IMR-90 (cell line): ENCODE data around the gene ARHGEF39. TPM values are rescaled to one million over a fixed set of nuclear protein-coding genes. Genes with fewer than 3 reads are reported as not detected.

Source experiments
- ATAC-seq: fragments of 200-7000 bp; cut with Tn5 transposase; 2 replicates; pipeline ENCODE4 v1.9.1; 2020; ENCODE audit warnings: low read depth, mild to moderate bottlenecking, moderate library complexity
- BruUV-seq: library from RNA; stranded (reverse); fragments of 400-500 nt; replicated peaks from 2 replicates; lab custom pipeline; 2021; lab: Mats Ljungman, UMichigan
- CTCF ChIA-PET: fragments of 300-600 bp; formaldehyde crosslinking; extraction: SDS; loops from one replicate; lab custom pipeline; 2021; ENCODE audit warnings: antibody characterized with exemption; lab: Yijun Ruan, JAX
- POLR2A ChIA-PET: fragments of 300-600 bp; sonication (Branson Sonifier 250); formaldehyde crosslinking; loops from one replicate; lab custom pipeline; 2022; ENCODE audit warnings: antibody characterized with exemption; ENCODE audit not compliant: unreplicated experiment; lab: Charles Lee
- DNase-seq: peaks from one replicate; pipeline ENCODE4 v3.0.0; 2013
- H2AFZ ChIP-seq: replicated peaks from 2 replicates; pipeline ENCODE3; 2013; ENCODE audit warnings: low read length, mild to moderate bottlenecking; ENCODE audit not compliant: poor library complexity
- H2AK5ac ChIP-seq: 2 replicates; pipeline ENCODE4 v1.6.1; 2013; ENCODE audit warnings: low read depth, low read length, inconsistent platforms
- H2AK9ac ChIP-seq: replicated peaks from 2 replicates; pipeline ENCODE3; 2013; ENCODE audit warnings: mild to moderate bottlenecking, low read depth, low read length, moderate library complexity; ENCODE audit not compliant: poor library complexity
- H2BK120ac ChIP-seq: 2 replicates; pipeline ENCODE4 v1.6.1; 2013; ENCODE audit warnings: low read depth, low read length, inconsistent platforms
- H2BK15ac ChIP-seq: 3 replicates; pipeline ENCODE4 v1.6.1; 2013; ENCODE audit warnings: low read depth, low read length, inconsistent platforms
- H2BK20ac ChIP-seq: 2 replicates; pipeline ENCODE4 v1.6.1; 2013; ENCODE audit warnings: low read depth, mild to moderate bottlenecking, inconsistent platforms, low read length, moderate library complexity
- H2BK5ac ChIP-seq: 2 replicates; pipeline ENCODE4 v1.6.1; 2013; ENCODE audit warnings: mild to moderate bottlenecking, low read depth, low read length, inconsistent platforms; ENCODE audit not compliant: poor library complexity, severe bottlenecking
- H3K14ac ChIP-seq: replicated peaks from 2 replicates; pipeline ENCODE4 v1.6.1; 2013; ENCODE audit warnings: low read depth, low read length, inconsistent platforms
- H3K18ac ChIP-seq: 2 replicates; pipeline ENCODE4 v1.6.1; 2013; ENCODE audit warnings: low read depth, low read length, control low read depth
- H3K23ac ChIP-seq: 2 replicates; pipeline ENCODE4 v1.6.1; 2013; ENCODE audit warnings: low read depth, low read length, inconsistent platforms
- H3K27ac ChIP-seq: 2 replicates; pipeline ENCODE4 v1.5.1; 2013; ENCODE audit warnings: mild to moderate bottlenecking, control low read depth, low read length; ENCODE audit not compliant: insufficient read depth
- H3K27me3 ChIP-seq: 2 replicates; pipeline ENCODE4 v1.6.1; 2013; ENCODE audit warnings: low read length; ENCODE audit not compliant: control insufficient read depth, insufficient read depth
- H3K36me3 ChIP-seq: 2 replicates; pipeline ENCODE4 v1.6.1; 2013; ENCODE audit warnings: low read length, mixed read lengths; ENCODE audit not compliant: control insufficient read depth, insufficient read depth
- H3K4ac ChIP-seq: 2 replicates; pipeline ENCODE4 v1.6.1; 2013; ENCODE audit warnings: low read depth, low read length, inconsistent platforms
- H3K4me1 ChIP-seq: 2 replicates; pipeline ENCODE4 v1.6.1; 2013; ENCODE audit warnings: low read length, mixed read lengths; ENCODE audit not compliant: control insufficient read depth, insufficient read depth
- H3K4me2 ChIP-seq: 2 replicates; pipeline ENCODE4 v1.6.1; 2013; ENCODE audit warnings: low read depth, mild to moderate bottlenecking, control low read depth, low read length, moderate library complexity
- H3K4me3 ChIP-seq: 2 replicates; pipeline ENCODE4 v1.5.1; 2013; ENCODE audit warnings: low read depth, mild to moderate bottlenecking, control low read depth, low read length, moderate library complexity; ENCODE audit not compliant: insufficient read depth
- H3K56ac ChIP-seq: 2 replicates; pipeline ENCODE4 v1.6.1; 2013; ENCODE audit warnings: low read length, inconsistent platforms; ENCODE audit not compliant: insufficient read depth; ENCODE audit errors: extremely low read depth
- H3K79me1 ChIP-seq, 2 experiments: 2 replicates each; pipeline ENCODE4 v1.6.1; 2013; ENCODE audit warnings: low read length in 2 of 2, inconsistent platforms in 1 of 2, low read depth in 1 of 2
- H3K9ac ChIP-seq: 2 replicates; pipeline ENCODE4 v1.6.1; 2013; ENCODE audit warnings: low read depth, low read length, control low read depth
- H3K9me1 ChIP-seq: 2 replicates; pipeline ENCODE4 v1.6.1; 2013; ENCODE audit warnings: low read length, inconsistent platforms; ENCODE audit not compliant: insufficient read depth
- H3K9me3 ChIP-seq: 2 replicates; pipeline ENCODE4 v1.6.1; 2013; ENCODE audit warnings: low read length; ENCODE audit not compliant: control insufficient read depth, insufficient read depth
- H4K20me1 ChIP-seq: 2 replicates; pipeline ENCODE4 v1.6.1; 2013; ENCODE audit warnings: low read length, inconsistent platforms; ENCODE audit not compliant: insufficient read depth
- H4K5ac ChIP-seq: 2 replicates; pipeline ENCODE4 v1.6.1; 2013; ENCODE audit warnings: mild to moderate bottlenecking, low read depth, low read length, control low read depth
- H4K8ac ChIP-seq, 2 experiments: 2 replicates each; pipeline ENCODE4 v1.6.1; 2013; ENCODE audit warnings: low read depth in 2 of 2, low read length in 2 of 2, control low read depth in 1 of 2, inconsistent platforms in 1 of 2
- H4K91ac ChIP-seq: 2 replicates; pipeline ENCODE4 v1.6.1; 2013; ENCODE audit warnings: low read depth, low read length, inconsistent platforms; ENCODE audit not compliant: insufficient read depth
- MAFK ChIP-seq: IDR thresholded peaks from 2 replicates; pipeline ENCODE4 v1.6.1; 2012; ENCODE audit warnings: low read depth, low read length, improper control_type of control experiment
- MAZ ChIP-seq: IDR thresholded peaks from 2 replicates; pipeline ENCODE4 v1.6.1; 2012; ENCODE audit warnings: low read depth, mild to moderate bottlenecking, low read length, improper control_type of control experiment, moderate library complexity, borderline replicate concordance
- MXI1 ChIP-seq: IDR thresholded peaks from 2 replicates; pipeline ENCODE4 v1.6.1; 2012; ENCODE audit warnings: low read depth, mild to moderate bottlenecking, low read length, moderate library complexity, borderline replicate concordance
- NFE2L2 ChIP-seq: fragments of 150-350 bp; IDR thresholded peaks from 2 replicates; pipeline ENCODE4 v1.6.1; 2016; ENCODE audit warnings: low read depth, mild to moderate bottlenecking, low read length
- POLR2A ChIP-seq: IDR thresholded peaks from 2 replicates; pipeline ENCODE4 v1.6.1; 2012; ENCODE audit warnings: mild to moderate bottlenecking, low read depth, low read length
- RAD21 ChIP-seq: IDR thresholded peaks from 2 replicates; pipeline ENCODE4 v1.6.1; 2012; ENCODE audit warnings: low read length, improper control_type of control experiment
- whole genome bisulfite sequencing, 2 experiments: methylation state at CpG; one replicate each; pipeline versions ENCODE4 v1.1.5 to v1.1.7; 2013; ENCODE audit warnings: missing lambda C conversion rate in 2 of 2; ENCODE audit not compliant: insufficient read length in 1 of 2; ENCODE audit errors: extremely low coverage in 2 of 2; 5-methylcytosine and 5-hydroxymethylcytosine counted together
- dilution Hi-C: fragments of 300-500 bp; cut with HindIII; formaldehyde crosslinking; loops from one replicate; pipeline ENCODE4 v1.14.3; 2018; ENCODE audit warnings: low sequenced_read_pairs; ENCODE audit not compliant: unreplicated experiment
- in situ Hi-C: fragments of 300-500 bp; cut with MboI; formaldehyde crosslinking; loops from 3 replicates; pipeline ENCODE4 v1.14.3; 2019; ENCODE audit warnings: low sequenced_read_pairs, inconsistent platforms, mixed read lengths
- intact Hi-C: fragments of 100-400 bp; cut with micrococcal nuclease; formaldehyde crosslinking; loops from 2 replicates; pipeline ENCODE4 v1.10.0; 2022
- polyA plus RNA-seq, 3 experiments: library from polyadenylated mRNA; depleted of rRNA; stranded (reverse); fragments of >200 nt; gene quantifications; 2 replicates each; pipeline ENCODE4 v1.2.3, GENCODE V29; 2012; ENCODE audit warnings: low replicate concordance in 1 of 3
- total RNA-seq: library from RNA; depleted of rRNA; stranded (reverse); fragments of >200 nt; gene quantifications from 2 replicates; pipeline ENCODE4 v1.2.3, GENCODE V29; 2012
- TF ChIP-seq, protein P1 (sequence below): fragments of 150-350 bp; IDR thresholded peaks from 2 replicates; pipeline ENCODE4 v1.6.1; 2016; ENCODE audit warnings: low read depth, mild to moderate bottlenecking, low read length, moderate library complexity, borderline replicate concordance

Gene ARHGEF39
- total and polyA plus RNA-seq, 2 of the 4 experiments (the other 2 are of a cell fraction) = 2.5 to 2.8 TPM

- Histone ChIP-seq H3K9me1 (peaks cover 10% of the 10 kb centered on the region), H3K4me1 (peaks cover 5% of the 10 kb centered on the region; the same call in 1 of the 2 replicates), H4K5ac (no peak overlapping the region), H3K4me2 (no peak overlapping the region), H4K8ac (no peak overlapping the region), H3K14ac (no peak overlapping the region), H2AK9ac (no peak overlapping the region), H3K27ac (no peak overlapping the region), H3K23ac (no peak overlapping the region), H3K18ac (no peak overlapping the region), H3K79me1 (peaks cover 15 to 50% of the 10 kb centered on the region in 2 experiments), H3K4me3 (no peak overlapping the region), H3K4ac (no peak overlapping the region), H3K27me3 (no peaks in the 10 kb centered on the region), H2AFZ (no peak overlapping the region), H4K20me1 (peaks cover 22% of the 10 kb centered on the region), H3K9me3 (no peaks in the 10 kb centered on the region), H4K91ac (no peak overlapping the region), H2BK20ac (no peak overlapping the region), H3K9ac (no peak overlapping the region), H3K56ac (no peak overlapping the region), H2AK5ac (no peak overlapping the region), H3K36me3 (peaks cover 62% of the 10 kb centered on the region), H2BK15ac (no peak overlapping the region), H2BK120ac (no peak overlapping the region), H2BK5ac (no peak overlapping the region)
- dilution Hi-C loops (no loop called here), in situ Hi-C loops (no loop called here), intact Hi-C loops (no loop called here)
- TF ChIP-seq MAZ (no peak), MXI1 (no peak), RAD21 (no peak), POLR2A (no peak), NFE2L2 (no peak), MAFK (no peak)
- TF ChIP-seq, protein P1, sequence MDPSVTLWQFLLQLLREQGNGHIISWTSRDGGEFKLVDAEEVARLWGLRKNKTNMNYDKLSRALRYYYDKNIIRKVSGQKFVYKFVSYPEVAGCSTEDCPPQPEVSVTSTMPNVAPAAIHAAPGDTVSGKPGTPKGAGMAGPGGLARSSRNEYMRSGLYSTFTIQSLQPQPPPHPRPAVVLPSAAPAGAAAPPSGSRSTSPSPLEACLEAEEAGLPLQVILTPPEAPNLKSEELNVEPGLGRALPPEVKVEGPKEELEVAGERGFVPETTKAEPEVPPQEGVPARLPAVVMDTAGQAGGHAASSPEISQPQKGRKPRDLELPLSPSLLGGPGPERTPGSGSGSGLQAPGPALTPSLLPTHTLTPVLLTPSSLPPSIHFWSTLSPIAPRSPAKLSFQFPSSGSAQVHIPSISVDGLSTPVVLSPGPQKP = no peak
- DNase-seq = no peak
- TSS peak; percentile 95 for BruUV-seq
- no peak for ATAC-seq
- ChIA-PET CTCF (interaction anchor here (1.0 to 1.6 kb wide), 2 partner anchors 19 to 38 kb away, joined by 3 to 6 read pairs; no protein-coding TSS in a partner anchor), POLR2A (interaction anchor here (1.7 kb wide), 1 partner anchor 9 kb away, joined by 10 read pairs; no protein-coding TSS in a partner anchor)
- 88% methylated on average over 3 of the region's 14 CpGs; no CpG with 5 or more reads in 1 of the 2 experiments for WGBS, 2 experiments
Observed at GRCh38 chr9:35697486-35697885, 32.5 kb upstream of the ARHGEF39 start.
